ENCODE data around the gene STX7.

DNA sequence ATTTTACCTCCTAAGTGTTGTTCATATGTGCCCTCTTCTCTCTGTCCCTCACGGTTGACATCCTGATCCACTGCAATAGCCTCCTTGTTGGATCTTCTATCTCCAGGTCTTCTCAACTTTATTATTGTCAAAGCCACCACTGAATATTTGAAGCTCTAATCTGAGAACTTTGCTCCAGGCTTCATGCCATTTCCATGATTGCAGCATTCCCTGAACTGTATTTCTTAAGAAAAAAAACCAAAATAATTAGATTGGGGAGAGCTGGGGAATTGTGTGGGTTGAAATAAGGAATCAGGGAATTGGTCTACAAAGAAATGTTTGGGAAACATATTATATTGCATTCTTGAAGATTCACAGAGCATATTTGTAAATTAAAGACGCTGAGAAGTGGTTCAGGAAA, 2.5 kb upstream of the STX7 start:
- TF ChIP-seq EP300 (IDR thresholded peaks at IDR 0.05) = no peak
- no peak for TF ChIP-seq POLR2A (IDR thresholded peaks at IDR 0.05; ENCODE audit: low read length)
- TF ChIP-seq, protein P1, sequence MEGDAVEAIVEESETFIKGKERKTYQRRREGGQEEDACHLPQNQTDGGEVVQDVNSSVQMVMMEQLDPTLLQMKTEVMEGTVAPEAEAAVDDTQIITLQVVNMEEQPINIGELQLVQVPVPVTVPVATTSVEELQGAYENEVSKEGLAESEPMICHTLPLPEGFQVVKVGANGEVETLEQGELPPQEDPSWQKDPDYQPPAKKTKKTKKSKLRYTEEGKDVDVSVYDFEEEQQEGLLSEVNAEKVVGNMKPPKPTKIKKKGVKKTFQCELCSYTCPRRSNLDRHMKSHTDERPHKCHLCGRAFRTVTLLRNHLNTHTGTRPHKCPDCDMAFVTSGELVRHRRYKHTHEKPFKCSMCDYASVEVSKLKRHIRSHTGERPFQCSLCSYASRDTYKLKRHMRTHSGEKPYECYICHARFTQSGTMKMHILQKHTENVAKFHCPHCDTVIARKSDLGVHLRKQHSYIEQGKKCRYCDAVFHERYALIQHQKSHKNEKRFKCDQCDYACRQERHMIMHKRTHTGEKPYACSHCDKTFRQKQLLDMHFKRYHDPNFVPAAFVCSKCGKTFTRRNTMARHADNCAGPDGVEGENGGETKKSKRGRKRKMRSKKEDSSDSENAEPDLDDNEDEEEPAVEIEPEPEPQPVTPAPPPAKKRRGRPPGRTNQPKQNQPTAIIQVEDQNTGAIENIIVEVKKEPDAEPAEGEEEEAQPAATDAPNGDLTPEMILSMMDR (IDR thresholded peaks at IDR 0.05) = no peak
- TF ChIP-seq PHF8 (IDR thresholded peaks at IDR 0.05; ENCODE audit: borderline replicate concordance, low read depth) = no peak
- no peak for TF ChIP-seq ZSCAN20 (CRISPR knock-in tag; IDR thresholded peaks at IDR 0.05)

All from A549 (cell line).